ENCODE data around the gene WDFY4.

- no peak for TF ChIP-seq RARB (CRISPR knock-in tag; IDR thresholded peaks at IDR 0.05)
- TF ChIP-seq ZFP3 (CRISPR knock-in tag; IDR thresholded peaks at IDR 0.05), result no peak
- TF ChIP-seq PATZ1 (CRISPR knock-in tag; IDR thresholded peaks at IDR 0.05; ENCODE audit: borderline replicate concordance), result no peak
Observed at GRCh38 chr10:49015700-49016099, 331.0 kb downstream of the WDFY4 start.
